OCI-LY1 (cell line): Measurements from ENCODE around the gene GEMIN4.
"Not testable (repeated sequence)": the region's sequence is repeated elsewhere in the genome, so short reads cannot be mapped to it uniquely, and the experiment has no call there.

Source experiments
- CTCF ChIP-seq: fragments of 200-600 bp; sonication (generic), shearing (Covaris generic); IDR thresholded peaks from 2 replicates; pipeline ENCODE4 v1.5.1; 2017; ENCODE audit warnings: mild to moderate bottlenecking, antibody characterized with exemption, low read length, moderate library complexity, mixed read lengths
- EZH2 ChIP-seq: fragments of 200-600 bp; sonication (generic), shearing (Covaris generic); IDR thresholded peaks from 2 replicates; pipeline ENCODE4 v1.8.0; 2017; ENCODE audit warnings: borderline replicate concordance, mixed run types, mild to moderate bottlenecking, antibody characterized with exemption, low read length, moderate library complexity, mixed read lengths

- TF ChIP-seq CTCF, EZH2: not testable (repeated sequence)
These were observed 33.8 kb upstream of the GEMIN4 start for GRCh38 chr17:785901-786300.
